Brain pericyte (primary cell): Measurements from ENCODE around the gene C7orf57.
A peak's percentile ranks its signal among the peaks of the same experiment; 100 is the strongest.
"Not testable (repeated sequence)": the region's sequence is repeated elsewhere in the genome, so short reads cannot be mapped to it uniquely, and the experiment has no call there.

Experiments
- DNase-seq: peaks from one replicate; pipeline ENCODE4 v3.0.0-alpha.2; 2012; ENCODE audit warnings: low read depth, low spot score

Gene C7orf57

DNA sequence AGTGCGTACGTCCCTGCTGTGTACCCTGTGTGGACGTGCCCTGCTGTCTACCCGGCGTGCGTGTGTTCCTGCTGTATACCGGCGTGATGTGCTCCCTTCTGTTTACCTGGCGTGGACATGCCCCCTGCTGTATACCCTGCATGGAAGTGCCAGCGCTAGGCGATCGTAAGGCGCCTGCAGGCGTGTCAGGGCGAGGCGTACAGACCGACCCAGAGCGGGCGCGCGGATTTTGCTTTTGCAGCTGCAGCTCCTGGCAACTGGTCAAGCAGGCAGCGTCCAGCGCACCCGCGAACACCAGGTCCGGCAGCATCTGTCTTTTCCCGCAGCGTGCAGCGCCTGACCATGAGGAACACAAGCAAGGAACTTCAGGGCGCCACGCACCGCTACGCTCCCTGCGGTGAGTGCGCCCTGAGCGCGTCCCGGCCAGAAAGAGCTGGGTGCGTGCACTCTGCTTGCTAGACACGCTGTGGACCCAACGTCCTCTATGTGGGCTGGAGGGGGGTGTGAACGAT lies 680 bp downstream of the C7orf57 start:
- peak; percentile 48 for DNase-seq

DNA sequence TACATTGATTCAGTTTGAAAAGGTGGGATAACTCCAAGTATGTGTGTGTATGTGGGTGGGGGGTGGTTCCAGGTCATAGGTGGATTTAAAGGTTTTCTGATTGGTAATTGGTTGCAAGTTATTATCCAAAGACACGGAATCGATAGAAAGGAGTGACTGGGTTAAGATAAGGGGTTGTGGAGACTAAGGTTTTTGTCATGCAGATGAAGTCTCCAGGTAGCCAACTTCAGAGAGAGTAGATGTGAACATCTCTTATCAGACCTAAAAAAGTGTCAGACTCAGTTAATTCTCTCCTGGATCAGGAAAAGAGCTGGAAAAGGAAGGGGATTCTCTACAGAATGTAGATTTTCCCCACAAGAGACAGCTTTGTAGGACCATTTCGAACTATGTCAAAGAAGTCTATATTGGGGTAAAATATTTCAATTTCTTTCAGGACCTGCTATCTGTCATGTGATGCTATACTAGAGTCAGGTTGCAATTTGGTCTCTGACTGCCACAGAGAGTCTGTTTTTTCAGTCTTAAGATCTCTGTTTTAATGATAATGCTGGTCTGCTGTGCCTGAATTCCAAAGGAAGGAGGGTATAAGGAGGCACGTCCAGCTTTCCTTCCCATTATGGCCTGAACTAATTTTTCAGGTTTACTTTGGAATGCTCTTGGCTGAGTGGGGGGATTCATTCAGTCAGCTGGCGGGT lies 3.6 kb downstream of the C7orf57 start:
- no peak for DNase-seq

DNA sequence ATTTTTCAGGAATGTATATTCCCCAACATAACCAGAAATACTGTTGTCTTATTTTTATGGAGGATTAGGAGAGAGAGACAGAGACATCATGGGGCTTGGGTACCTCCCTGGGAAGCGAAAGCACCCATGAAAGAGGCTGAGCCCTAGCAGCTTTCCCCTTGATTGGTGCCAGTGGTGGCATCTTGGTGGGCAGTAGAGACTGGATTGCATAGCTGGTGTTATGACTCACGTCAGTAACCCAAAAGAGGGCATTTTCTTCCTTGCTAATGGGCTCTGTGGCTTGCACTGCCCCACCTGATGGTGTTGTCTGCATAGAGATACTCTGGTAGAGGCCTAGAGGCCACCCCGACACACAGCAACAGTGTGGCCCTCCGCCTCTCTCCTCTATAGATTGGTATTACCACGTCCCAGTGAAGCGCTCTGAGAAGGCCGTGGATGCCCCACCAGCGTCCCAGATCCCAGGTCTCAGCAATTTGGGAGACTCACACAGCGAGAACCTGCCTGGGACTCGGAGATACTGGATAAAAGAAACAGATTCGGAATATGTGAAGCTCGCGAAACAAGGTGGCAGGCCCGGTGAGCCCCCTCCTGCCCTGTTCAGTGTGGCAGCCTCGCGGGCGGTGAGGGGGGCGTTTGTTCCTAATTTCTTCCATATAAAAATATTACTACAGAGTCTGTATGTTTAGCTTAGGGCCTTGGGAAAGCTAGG lies 5.8 kb downstream of the C7orf57 start:
- DNase-seq: no peak

DNA sequence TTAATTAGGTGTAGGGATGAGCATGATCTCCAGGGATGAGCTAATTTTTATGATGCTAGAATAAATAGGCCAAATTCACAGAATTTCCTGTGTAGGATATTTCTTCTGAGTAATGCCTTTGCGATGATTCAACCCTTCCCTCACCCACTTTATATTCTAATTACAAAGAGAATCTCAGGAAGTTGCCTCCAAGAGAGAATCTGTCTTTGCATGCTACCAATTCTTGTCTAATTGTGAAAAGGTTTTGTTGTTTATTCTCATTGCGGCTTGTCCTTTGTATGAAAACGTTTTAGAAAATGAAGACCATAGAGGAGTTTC lies 6.3 kb downstream of the C7orf57 start:
- no peak for DNase-seq

DNA sequence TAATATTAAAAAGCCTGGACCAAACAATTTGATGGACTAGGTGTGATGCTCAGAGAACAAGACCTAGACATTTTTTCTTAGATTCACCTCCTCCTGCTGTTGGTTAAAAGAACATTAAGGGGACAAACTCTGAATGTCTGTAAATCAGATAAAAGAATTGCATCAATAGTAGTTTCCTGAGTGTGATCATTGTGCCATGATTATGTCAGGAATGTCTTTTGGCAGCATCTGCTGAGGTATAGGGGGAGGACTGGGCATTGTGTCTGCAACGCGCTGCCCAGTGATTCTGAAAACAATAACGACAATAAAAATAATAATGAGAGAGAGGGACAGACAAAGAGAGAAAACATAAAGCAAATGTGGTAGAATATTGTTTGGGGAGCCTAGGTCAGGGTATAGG lies 6.9 kb downstream of the C7orf57 start:
- no peak for DNase-seq

DNA sequence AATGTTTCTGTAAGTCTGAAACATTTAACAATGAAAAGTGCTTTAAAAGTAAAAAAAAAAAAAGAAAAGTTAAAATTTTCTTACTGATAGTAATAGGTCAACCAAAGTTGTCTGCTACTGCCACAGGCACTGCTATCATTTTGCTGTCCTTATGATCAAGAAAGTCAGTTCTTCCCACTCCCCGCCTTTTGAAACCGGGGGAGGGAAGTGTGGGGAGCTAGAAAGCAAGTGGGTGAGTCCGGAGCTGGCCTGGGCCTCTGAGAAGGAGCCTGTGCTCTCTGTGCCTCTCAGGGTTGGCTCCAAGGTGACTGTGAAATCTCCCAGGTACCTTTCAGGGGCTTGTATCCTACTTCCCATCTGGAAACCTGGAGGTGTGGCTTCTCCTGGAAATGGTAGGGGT lies 7.3 kb downstream of the C7orf57 start:
- DNase-seq: no peak

DNA sequence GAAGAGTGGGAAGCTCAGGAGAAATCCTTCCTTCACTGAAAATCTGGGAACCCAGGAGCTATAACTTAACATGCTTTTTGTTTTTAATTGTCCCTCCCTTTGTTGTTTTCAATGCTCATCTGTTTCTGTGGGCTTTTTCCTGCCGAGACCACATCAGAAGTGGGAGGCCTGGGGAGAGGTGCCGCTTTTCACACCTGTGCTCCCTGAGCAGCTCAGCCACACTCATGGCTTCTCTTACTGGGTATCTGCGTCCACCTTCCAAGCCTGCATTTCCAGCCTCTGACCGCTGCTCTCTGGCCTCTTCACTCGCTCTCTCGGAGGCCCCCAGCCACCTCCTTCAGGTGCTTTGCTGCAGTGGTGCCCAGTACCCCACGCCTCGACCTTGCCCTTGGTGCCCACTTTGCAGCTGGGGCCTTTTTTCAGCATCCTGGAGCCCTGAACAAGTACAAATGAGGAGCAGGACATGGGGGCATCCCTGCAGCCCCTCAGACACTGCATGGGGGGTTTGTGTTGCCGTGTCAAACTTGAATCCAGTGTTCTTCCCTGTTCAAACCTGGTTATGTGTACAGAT lies 9.9 kb downstream of the C7orf57 start:
- DNase-seq: no peak

DNA sequence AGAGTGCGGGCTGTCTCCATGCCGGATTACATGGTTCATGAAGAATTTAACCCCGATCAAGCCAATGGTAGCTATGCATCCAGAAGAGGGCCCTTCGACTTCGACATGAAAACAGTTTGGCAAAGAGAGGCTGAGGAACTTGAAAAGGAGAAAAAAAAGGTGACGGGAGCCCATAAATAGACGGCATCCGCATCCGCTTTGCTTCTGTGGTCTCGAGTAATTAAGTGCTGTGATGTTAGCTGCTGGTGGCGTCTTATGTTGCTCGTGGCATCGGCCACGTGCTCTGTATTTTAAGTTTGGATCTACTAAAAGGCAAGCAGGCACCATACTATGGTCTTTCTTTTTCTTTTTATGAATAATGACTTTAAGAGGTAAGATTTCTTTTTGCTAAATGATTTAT lies 11.1 kb downstream of the C7orf57 start:
- no peak for DNase-seq

DNA sequence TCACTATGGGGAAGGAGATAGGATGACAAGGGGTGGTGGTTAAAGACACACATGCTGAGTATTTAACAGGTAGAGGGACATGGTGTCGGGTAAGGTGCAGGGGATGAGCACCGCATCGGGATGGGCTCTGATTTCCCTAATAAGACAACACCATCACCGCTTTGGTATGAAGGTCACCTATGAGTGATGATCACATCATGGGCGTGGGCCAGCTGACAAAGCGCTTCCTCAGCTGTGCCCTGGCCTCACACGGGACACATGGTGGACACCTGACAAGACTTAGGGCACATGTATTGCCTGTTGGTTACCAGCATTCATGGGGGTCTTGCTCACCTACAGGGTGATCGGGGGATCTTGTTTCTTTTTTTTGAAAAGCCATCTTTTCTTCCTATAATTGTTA lies 12.8 kb downstream of the C7orf57 start:
- no peak for DNase-seq

DNA sequence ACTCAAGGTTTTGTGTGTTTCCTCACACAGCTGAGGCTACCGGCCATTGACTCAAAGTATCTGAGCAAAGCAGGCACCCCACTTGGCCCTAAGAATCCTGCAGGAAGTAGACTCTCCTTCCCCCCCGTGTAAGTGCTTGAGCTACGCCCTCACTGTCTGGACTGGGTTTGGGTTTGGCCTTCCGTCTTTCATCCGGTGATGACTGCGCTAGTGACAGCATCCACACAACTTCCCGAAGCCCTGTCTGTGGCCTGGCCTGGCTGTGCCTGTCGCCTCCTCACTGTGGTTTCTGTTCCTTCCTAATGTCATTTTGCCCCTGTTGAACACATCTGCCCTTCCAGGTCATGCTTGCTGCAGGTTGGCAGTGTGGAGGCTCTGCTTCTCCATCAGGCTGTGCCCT lies 14.5 kb downstream of the C7orf57 start:
- DNase-seq: no peak

DNA sequence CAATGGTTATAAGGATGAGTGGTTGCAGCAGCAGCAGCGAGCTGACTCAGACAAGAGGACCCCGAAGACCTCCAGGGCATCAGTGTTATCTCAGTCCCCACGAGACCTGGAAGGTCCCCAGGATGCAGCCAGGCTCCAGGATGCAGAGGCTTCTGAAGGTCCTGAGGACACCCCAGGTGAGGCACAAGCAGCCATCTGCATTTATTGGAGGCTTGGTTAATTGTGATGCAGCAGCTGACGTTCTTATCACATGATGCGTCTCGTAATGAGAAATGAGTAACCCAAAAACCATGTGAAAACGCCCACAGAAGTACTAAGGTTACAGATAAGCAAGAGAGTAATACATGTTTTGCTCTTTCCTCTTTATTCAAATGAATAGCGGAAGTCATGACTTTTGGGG lies 17.4 kb downstream of the C7orf57 start:
- no peak for DNase-seq

DNA sequence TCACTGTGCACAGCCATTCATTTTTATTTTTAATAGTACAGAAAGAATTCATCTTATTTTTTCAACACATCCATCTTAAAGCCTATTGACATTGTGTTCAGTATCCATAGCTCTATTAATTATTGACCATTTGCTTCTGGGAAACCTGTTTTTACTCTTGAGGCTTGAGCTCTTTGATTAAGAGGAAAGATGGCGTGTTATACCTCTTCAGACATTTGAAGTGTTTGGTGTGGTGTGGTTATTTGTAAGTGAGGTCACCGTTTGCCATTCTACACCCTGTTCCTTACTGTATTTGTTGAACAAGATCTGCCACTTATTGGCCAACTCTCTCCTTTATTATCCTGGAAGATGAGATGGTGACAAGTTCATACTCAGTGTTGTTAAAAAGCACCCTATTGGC lies 18.4 kb downstream of the C7orf57 start:
- DNase-seq: no peak

DNA sequence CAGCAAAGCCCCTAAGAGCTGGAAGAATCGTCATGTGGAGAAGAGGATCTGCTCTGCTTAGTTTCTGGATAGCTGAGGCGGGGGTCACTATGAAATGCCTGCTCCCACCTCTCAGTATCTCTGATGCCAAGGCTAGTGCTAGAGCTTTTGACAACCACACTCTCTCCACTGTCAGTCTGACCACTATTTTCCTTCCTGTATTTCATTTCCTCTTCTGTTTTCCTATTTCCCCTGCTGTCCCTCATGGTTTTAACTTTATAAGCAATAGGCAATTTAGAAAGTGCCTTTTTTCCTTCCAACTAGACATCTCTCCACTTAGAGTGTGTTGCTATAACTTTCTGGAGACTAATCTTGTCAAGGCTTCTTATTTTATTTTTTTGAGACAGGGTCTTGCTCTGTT lies 23.6 kb downstream of the C7orf57 start:
- no peak for DNase-seq

DNA sequence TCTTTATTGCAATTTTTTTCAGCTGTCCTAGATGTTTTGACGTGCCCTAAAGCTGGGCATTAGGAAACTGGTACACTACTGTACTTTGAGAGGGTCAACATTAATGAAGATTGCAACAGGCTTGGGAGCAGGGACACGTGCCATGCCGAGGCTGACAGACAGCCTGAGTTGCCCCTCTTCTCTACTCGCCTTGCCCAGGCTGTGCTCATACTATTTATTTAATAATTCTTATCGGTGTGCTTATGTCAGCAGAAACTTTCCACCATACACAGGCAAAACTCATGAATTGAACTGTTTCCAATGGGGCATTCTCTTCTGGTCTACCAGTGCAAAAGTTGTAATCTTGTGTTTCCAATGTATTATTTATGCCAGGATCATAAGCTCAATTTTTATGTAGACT lies 24.4 kb downstream of the C7orf57 start:
- DNase-seq: no peak

DNA sequence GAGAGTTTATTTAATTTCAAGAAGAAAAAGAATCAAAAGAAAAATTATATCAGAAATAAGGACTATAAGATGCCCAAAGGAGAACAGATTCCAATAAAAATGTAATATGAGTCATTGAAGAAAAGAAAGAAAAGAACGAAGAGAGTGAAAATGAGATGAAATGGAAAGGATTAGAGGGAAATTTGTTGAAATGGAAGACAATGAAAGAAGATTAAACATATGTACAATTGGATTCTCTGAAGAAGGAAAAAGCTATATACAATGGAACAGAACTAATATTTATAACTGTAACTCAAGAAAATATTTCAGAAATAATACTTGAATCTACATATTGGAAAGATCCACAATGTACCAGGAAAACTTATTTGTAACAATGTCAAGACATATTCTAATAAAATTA lies 28.6 kb downstream of the C7orf57 start:
- no peak for DNase-seq

DNA sequence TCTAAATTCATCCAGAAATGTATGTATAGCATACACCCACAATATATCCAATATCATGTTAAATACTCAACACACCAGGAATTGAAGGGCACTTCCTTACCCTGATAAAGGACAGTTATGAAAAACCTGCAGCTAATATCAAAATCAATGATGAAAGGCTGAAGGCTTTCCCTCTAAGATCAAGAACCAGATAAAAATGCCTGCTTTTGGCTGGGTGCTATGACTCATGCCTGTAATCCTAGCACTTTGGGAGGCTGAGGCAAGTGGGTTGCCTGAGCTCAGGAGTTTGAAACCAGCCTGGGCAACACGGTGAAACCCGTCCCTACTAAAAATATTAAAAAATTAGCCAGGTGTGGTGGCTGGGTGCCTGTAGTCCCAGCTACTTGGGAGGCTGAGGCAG lies 32.1 kb downstream of the C7orf57 start:
- DNase-seq: no peak

DNA sequence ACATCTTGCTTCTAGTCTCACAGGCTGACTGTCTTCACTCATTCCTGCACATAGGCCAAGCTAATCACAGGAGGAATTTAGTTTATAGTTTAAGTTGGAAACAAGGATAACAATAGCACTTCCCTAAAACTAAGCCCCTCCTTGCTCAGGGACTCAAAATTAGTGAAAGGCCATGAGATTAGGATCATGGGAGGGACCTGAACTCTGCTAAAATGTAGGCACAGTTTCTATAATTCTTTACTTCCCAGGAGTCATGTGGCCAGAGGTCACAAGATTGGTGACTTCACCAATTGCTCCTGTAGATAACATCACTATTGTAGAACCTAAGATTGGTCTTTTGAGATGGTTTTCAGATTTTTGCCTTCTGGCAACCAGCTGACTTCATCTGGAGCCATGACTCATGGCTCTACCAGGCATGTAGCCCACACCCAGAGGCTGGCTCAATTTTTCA lies 38.9 kb downstream of the C7orf57 start:
- no peak for DNase-seq

DNA sequence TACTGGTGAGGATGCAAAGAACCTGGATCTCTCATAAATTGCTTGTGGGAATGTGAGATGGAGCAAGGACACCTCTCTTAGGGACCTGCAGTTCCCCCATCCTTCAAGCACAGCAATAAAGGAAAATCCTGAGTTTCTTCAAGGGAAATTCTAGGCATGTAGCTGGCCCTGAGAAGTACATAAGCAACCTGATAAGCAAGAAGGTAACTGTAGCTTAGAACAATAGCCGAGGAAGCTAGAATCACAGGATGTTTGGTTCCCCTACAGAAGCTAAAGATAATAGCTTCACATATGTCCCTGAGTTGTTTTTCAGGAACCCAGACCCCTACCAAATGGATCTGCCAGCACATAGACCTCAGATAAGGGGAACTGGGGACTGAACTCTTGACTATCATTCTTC lies 42.1 kb downstream of the C7orf57 start:
- no peak for DNase-seq

DNA sequence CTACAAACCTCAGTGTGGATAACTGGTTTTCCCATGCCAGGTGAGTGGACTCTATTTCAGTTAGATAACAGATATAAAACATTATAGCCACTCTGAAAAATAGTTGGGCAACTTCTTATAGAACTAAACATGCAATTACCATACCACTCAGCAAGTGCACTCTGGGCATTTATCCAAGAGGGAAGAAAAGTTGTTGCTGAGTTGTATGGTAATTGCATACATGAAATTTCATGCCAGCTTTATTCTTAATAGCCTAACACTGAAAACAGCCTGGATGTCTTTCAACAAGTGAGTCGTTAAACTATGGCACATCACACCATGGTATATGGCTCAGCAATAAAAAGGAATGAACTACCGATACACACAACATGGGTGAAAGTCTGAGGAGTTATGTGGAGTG lies 43.1 kb downstream of the C7orf57 start:
- DNase-seq: no peak

DNA sequence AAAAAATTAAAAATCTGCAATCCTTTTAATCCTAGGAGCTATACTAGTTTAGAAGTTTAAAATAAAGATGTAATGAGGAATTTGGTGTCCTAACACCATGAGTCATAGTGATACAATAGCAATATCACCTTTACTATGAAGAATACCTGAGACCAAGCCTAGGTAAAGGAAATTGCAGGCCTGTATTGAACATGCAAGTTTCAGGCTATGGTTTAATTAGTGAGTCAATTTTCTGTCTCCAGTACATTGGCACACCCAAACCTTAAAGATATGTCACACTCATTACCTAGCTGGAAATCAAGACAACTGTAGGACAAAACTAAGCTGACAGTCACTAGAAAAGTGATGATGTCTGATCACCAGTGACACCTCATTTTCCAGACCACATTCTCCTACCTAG lies 47.0 kb downstream of the C7orf57 start:
- not testable (repeated sequence) for DNase-seq

DNA sequence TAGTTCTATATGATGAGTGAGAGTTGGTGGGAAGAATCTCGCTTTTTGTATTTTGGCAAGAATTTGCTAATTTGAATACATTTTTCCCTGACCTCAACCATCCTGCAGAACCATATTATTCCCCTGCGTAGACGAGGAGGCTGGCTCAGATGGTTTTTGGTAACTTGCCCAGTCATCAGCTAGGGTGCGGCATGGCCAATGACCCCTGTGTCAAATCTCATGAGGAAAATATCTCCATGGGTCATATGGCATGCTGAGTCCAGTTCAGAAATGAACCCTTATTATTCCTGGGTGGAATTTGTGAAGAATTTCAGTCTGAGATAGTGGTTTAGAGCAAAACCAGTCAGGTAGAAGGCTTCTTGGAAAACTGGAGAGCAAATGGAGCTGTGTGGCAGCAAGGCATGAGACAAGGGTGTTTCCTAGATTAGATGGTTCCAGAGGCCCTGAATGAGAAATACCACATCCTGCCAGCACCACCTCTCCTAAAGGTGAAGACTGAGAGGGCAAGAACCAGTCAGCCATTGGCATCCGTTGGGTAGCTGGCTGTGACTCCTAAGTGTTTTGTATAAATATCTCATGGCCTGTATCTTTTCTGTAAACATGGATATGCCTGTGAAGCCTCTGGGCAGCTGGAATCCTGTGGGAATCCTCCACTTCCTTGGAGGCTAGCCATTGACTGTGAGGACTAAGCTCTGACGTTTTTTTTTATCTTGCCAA lies 47.9 kb downstream of the C7orf57 start:
- DNase-seq: no peak

DNA sequence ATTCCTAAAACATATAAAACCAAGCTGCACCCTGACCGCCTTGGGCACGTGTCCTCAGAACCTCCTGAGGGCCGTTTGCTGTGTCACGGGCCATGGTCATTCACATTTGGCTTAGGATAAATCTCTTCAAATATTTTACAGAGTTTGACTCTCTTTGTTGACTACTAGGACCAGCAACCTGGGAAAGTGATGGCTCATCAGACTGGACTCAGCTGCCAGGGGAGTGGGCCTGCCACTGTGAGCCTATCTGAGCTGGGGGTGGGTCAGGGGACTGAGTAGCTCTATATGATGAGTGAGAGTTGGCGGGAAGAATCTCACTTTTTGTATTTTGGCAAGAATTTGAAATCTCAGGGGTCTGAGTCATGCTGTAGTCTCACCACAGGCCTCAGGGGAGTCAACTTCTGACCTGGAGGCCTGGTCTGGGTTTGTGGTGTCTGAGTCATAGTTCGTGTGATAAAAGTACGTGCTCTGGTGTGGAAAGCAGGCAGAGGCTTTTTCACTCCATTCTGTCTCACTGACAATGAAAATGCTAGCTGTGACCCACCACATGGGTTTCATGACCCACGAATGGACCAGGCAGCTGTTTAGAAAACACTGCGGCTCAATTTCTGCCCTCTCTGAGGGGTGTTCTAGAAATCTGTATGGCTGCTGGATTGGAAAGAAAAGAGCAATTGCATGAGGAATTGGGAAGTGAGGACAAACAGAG lies 49.5 kb downstream of the C7orf57 start:
- DNase-seq: peak; percentile 95
